Measurements from ENCODE around the gene CTNNBIP1. TPM values are rescaled to one million over a fixed set of nuclear protein-coding genes. Genes with fewer than 3 reads are reported as not detected.

Gene CTNNBIP1
- polyA plus RNA-seq, 1 donor from 2014 or later: 69.3 TPM

- H3K79me2 ChIP-seq (replicated peaks; ENCODE audit: insufficient read depth, low read length): peaks cover 21% of the 10 kb centered on the region
- TF ChIP-seq EZH2 (IDR thresholded peaks at IDR 0.05; ENCODE audit: borderline replicate concordance, insufficient read depth, low read length, poor library complexity, severe bottlenecking): no peak
- TF ChIP-seq, protein P1, sequence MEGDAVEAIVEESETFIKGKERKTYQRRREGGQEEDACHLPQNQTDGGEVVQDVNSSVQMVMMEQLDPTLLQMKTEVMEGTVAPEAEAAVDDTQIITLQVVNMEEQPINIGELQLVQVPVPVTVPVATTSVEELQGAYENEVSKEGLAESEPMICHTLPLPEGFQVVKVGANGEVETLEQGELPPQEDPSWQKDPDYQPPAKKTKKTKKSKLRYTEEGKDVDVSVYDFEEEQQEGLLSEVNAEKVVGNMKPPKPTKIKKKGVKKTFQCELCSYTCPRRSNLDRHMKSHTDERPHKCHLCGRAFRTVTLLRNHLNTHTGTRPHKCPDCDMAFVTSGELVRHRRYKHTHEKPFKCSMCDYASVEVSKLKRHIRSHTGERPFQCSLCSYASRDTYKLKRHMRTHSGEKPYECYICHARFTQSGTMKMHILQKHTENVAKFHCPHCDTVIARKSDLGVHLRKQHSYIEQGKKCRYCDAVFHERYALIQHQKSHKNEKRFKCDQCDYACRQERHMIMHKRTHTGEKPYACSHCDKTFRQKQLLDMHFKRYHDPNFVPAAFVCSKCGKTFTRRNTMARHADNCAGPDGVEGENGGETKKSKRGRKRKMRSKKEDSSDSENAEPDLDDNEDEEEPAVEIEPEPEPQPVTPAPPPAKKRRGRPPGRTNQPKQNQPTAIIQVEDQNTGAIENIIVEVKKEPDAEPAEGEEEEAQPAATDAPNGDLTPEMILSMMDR (IDR thresholded peaks at IDR 0.05; ENCODE audit: poor library complexity, severe bottlenecking): no peak
- TF ChIP-seq MXI1 (conservative IDR thresholded peaks at IDR 0.05; ENCODE audit: poor library complexity, severe bottlenecking): no peak
- no peak for TF ChIP-seq POLR2AphosphoS5 (IDR thresholded peaks at IDR 0.05)
- TF ChIP-seq, protein P2, sequence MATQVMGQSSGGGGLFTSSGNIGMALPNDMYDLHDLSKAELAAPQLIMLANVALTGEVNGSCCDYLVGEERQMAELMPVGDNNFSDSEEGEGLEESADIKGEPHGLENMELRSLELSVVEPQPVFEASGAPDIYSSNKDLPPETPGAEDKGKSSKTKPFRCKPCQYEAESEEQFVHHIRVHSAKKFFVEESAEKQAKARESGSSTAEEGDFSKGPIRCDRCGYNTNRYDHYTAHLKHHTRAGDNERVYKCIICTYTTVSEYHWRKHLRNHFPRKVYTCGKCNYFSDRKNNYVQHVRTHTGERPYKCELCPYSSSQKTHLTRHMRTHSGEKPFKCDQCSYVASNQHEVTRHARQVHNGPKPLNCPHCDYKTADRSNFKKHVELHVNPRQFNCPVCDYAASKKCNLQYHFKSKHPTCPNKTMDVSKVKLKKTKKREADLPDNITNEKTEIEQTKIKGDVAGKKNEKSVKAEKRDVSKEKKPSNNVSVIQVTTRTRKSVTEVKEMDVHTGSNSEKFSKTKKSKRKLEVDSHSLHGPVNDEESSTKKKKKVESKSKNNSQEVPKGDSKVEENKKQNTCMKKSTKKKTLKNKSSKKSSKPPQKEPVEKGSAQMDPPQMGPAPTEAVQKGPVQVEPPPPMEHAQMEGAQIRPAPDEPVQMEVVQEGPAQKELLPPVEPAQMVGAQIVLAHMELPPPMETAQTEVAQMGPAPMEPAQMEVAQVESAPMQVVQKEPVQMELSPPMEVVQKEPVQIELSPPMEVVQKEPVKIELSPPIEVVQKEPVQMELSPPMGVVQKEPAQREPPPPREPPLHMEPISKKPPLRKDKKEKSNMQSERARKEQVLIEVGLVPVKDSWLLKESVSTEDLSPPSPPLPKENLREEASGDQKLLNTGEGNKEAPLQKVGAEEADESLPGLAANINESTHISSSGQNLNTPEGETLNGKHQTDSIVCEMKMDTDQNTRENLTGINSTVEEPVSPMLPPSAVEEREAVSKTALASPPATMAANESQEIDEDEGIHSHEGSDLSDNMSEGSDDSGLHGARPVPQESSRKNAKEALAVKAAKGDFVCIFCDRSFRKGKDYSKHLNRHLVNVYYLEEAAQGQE (IDR thresholded peaks at IDR 0.05; ENCODE audit: borderline replicate concordance): no peak
- no peak for TF ChIP-seq TAF1 (IDR thresholded peaks at IDR 0.05; ENCODE audit: low read depth)
- TF ChIP-seq RAD21 (conservative IDR thresholded peaks at IDR 0.05): no peak
- no peak for TF ChIP-seq SMC3 (conservative IDR thresholded peaks at IDR 0.05; ENCODE audit: poor library complexity)
- no peak for TF ChIP-seq EP300 (conservative IDR thresholded peaks at IDR 0.05; ENCODE audit: poor library complexity, severe bottlenecking)
- H3K36me3 ChIP-seq (ENCODE audit: insufficient read depth, low read length): no peaks in the 10 kb centered on the region
- no peak overlapping the region for H3K4me3 ChIP-seq (ENCODE audit: low read length)
- H3K27ac ChIP-seq (ENCODE audit: low read length): no peak overlapping the region
- no peaks in the 10 kb centered on the region for H3K9me2 ChIP-seq (ENCODE audit: insufficient read depth, low read length)
- no peaks in the 10 kb centered on the region for H3K27me3 ChIP-seq (ENCODE audit: insufficient read depth, low read depth, low read length)
- no peak overlapping the region for H3K4me2 ChIP-seq (ENCODE audit: low read length)
- H3F3A ChIP-seq (ENCODE audit: insufficient read depth, low read length, poor library complexity, severe bottlenecking): no peaks in the 10 kb centered on the region
- H3K9ac ChIP-seq (ENCODE audit: low read length): no peak overlapping the region
- no peaks in the 10 kb centered on the region for H4K20me1 ChIP-seq (ENCODE audit: insufficient read depth)
- H2AFZ ChIP-seq (ENCODE audit: low read depth, low read length): no peak overlapping the region
- H3K9me3 ChIP-seq (ENCODE audit: low read length): no peaks in the 10 kb centered on the region
These were observed 2.6 kb downstream of the CTNNBIP1 start for GRCh38 chr1:9907441-9907840.

GRCh38 chr1:9906466-9906865 lies 3.6 kb downstream of the CTNNBIP1 start:
- no peak overlapping the region for H3K4me2 ChIP-seq (ENCODE audit: low read length)
- no peaks in the 10 kb centered on the region for H3K27me3 ChIP-seq (ENCODE audit: insufficient read depth, low read depth, low read length)
- TF ChIP-seq, protein P1 (IDR thresholded peaks at IDR 0.05; ENCODE audit: poor library complexity, severe bottlenecking): no peak
- TF ChIP-seq EP300 (conservative IDR thresholded peaks at IDR 0.05; ENCODE audit: poor library complexity, severe bottlenecking) (no peak), EZH2 (IDR thresholded peaks at IDR 0.05; ENCODE audit: borderline replicate concordance, insufficient read depth, low read length, poor library complexity, severe bottlenecking) (no peak), RAD21 (conservative IDR thresholded peaks at IDR 0.05) (no peak), MXI1 (conservative IDR thresholded peaks at IDR 0.05; ENCODE audit: poor library complexity, severe bottlenecking) (no peak), SMC3 (conservative IDR thresholded peaks at IDR 0.05; ENCODE audit: poor library complexity) (no peak), TAF1 (IDR thresholded peaks at IDR 0.05; ENCODE audit: low read depth) (no peak), POLR2AphosphoS5 (IDR thresholded peaks at IDR 0.05) (no peak)
- TF ChIP-seq, protein P2 (IDR thresholded peaks at IDR 0.05; ENCODE audit: borderline replicate concordance): no peak
- no peak overlapping the region for H2AFZ ChIP-seq (ENCODE audit: low read depth, low read length)
- no peaks in the 10 kb centered on the region for H3K9me2 ChIP-seq (ENCODE audit: insufficient read depth, low read length)
- no peak overlapping the region for H3K27ac ChIP-seq (ENCODE audit: low read length)
- no peaks in the 10 kb centered on the region for H3K36me3 ChIP-seq (ENCODE audit: insufficient read depth, low read length)
- H4K20me1 ChIP-seq (ENCODE audit: insufficient read depth): no peaks in the 10 kb centered on the region
- no peak overlapping the region for H3K9ac ChIP-seq (ENCODE audit: low read length)
- no peaks in the 10 kb centered on the region for H3F3A ChIP-seq (ENCODE audit: insufficient read depth, low read length, poor library complexity, severe bottlenecking)
- no peaks in the 10 kb centered on the region for H3K9me3 ChIP-seq (ENCODE audit: low read length)
- no peak overlapping the region for H3K4me3 ChIP-seq (ENCODE audit: low read length)
- peaks cover 21% of the 10 kb centered on the region for H3K79me2 ChIP-seq (replicated peaks; ENCODE audit: insufficient read depth, low read length)
